Fibroblast of lung (primary cell): ENCODE measurements around the gene LTK. TPM values are rescaled to one million over a fixed set of nuclear protein-coding genes. Genes with fewer than 3 reads are reported as not detected.
"Not testable (repeated sequence)": the region's sequence is repeated elsewhere in the genome, so short reads cannot be mapped to it uniquely, and the experiment has no call there.

Experiments
- DNase-seq, 2 donors: peaks; one replicate each; pipeline versions ENCODE4 v3.0.0 to v3.0.0-alpha.2; 2010; ENCODE audit warnings: low read depth in 2 of 2
- H2AFZ ChIP-seq: 2 replicates; pipeline ENCODE4 v1.5.1; 2012; ENCODE audit warnings: low read length, control low read depth, inconsistent platforms
- H3K27ac ChIP-seq: 2 replicates; pipeline ENCODE4 v1.5.1; 2011; ENCODE audit warnings: low read length, control low read depth; ENCODE audit not compliant: insufficient read depth
- H3K27me3 ChIP-seq: 2 replicates; pipeline ENCODE4 v1.5.1; 2011; ENCODE audit warnings: mild to moderate bottlenecking, low read length; ENCODE audit not compliant: control insufficient read depth, insufficient read depth
- H3K36me3 ChIP-seq: 2 replicates; pipeline ENCODE4 v1.5.1; 2011; ENCODE audit warnings: low read length; ENCODE audit not compliant: control insufficient read depth, insufficient read depth
- H3K4me1 ChIP-seq: 2 replicates; pipeline ENCODE4 v1.5.1; 2011; ENCODE audit warnings: low read length; ENCODE audit not compliant: control insufficient read depth, insufficient read depth; ENCODE audit errors: extremely low read depth
- H3K4me2 ChIP-seq: 2 replicates; pipeline ENCODE4 v1.5.1; 2011; ENCODE audit warnings: low read length, control low read depth; ENCODE audit not compliant: insufficient read depth; ENCODE audit errors: extremely low read depth
- H3K4me3 ChIP-seq, 4 experiments: fragments of 200-600 bp in 1 of 4; sonication (generic) in 1 of 4; replicated peaks in 1 of 4; 2 replicates each; pipeline ENCODE4 v1.5.1; 2011 to 2016; ENCODE audit warnings: low read length in 4 of 4, low read depth in 3 of 4, mild to moderate bottlenecking in 3 of 4, control low read depth in 2 of 4, inconsistent platforms in 1 of 4, mixed read lengths in 1 of 4; ENCODE audit not compliant: insufficient read depth in 1 of 4; ENCODE audit errors: control extremely low read depth in 1 of 4
- H3K79me2 ChIP-seq: 2 replicates; pipeline ENCODE4 v1.5.1; 2012; ENCODE audit warnings: mild to moderate bottlenecking, low read length, inconsistent platforms; ENCODE audit not compliant: control insufficient read depth, insufficient read depth
- H3K9ac ChIP-seq: 2 replicates; pipeline ENCODE4 v1.5.1; 2011; ENCODE audit warnings: mild to moderate bottlenecking, low read length, control low read depth; ENCODE audit not compliant: insufficient read depth
- H3K9me3 ChIP-seq: 2 replicates; pipeline ENCODE4 v1.5.1; 2012; ENCODE audit warnings: low read depth, low read length; ENCODE audit not compliant: control insufficient read depth, insufficient read depth
- H4K20me1 ChIP-seq: 2 replicates; pipeline ENCODE4 v1.5.1; 2011; ENCODE audit warnings: low read length; ENCODE audit not compliant: control insufficient read depth, insufficient read depth; ENCODE audit errors: extremely low read depth
- CTCF ChIP-seq, 2 donors: IDR thresholded peaks in 1 of 2; conservative IDR thresholded peaks in 1 of 2; 1 replicate in 1 of 2; 2 replicates in 1 of 2; pipeline ENCODE4 v1.5.1; 2011 to 2012; ENCODE audit warnings: low read length in 2 of 2, control low read depth in 1 of 2, inconsistent platforms in 1 of 2, low read depth in 1 of 2, mild to moderate bottlenecking in 1 of 2
- EZH2 ChIP-seq: IDR thresholded peaks from 2 replicates; pipeline ENCODE4 v1.5.1; 2012; ENCODE audit warnings: low read length, control low read depth, mild to moderate bottlenecking; ENCODE audit errors: missing control alignments
- polyA plus RNA-seq, 2 donors: library from polyadenylated mRNA; depleted of rRNA in 1 of 2; stranded (reverse) in 1 of 2; unstranded in 1 of 2; fragments of >200 nt; gene quantifications; 2 replicates each; pipeline ENCODE4 v1.2.1, GENCODE V29; 2011 to 2012; ENCODE audit warnings: missing spikeins in 1 of 2
- total RNA-seq: library from RNA; depleted of rRNA; stranded (reverse); fragments of >200 nt; gene quantifications from 2 replicates; pipeline ENCODE4 v1.2.1, GENCODE V29; 2014

The LTK gene
- total and polyA plus RNA-seq, 2 donors (not counting 1 experiment from before 2014, with no cell fraction given), result 0.14 to 0.99 TPM

DNA sequence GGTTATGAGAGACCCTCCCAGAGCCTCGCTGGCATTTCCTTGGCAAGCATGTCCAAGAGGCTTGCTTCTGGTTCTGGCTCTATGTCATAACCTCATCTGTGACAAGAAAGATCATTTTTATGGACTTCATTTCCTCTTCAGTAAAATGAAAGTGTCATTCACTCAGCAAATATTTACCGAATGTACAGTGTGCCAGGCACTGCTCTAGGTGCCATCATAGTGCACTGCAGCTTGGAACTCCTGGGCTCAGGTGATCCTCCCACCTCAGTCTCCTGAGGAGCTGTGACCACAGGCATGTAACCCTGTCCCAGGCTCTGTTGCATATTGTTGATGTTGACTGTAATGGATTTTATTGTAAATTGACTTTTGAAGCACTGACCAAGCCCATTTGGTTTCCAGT lies 38.7 kb downstream of the LTK start:
- no peak for DNase-seq
- Histone ChIP-seq H3K79me2 (no peaks in the 10 kb centered on the region), H4K20me1 (no peaks in the 10 kb centered on the region), H3K4me3 (no peak overlapping the region), H3K27me3 (no peaks in the 10 kb centered on the region), H3K9ac (no peak overlapping the region), H3K4me1 (peaks cover 2% of the 10 kb centered on the region), H3K4me2 (no peak overlapping the region), H3K27ac (no peak overlapping the region), H2AFZ (no peak overlapping the region), H3K36me3 (peaks cover 15% of the 10 kb centered on the region), H3K9me3 (no peaks in the 10 kb centered on the region)
- TF ChIP-seq CTCF (conservative IDR thresholded peaks at IDR 0.05 in 1 of 2, IDR thresholded peaks at IDR 0.05 in 1 of 2; ENCODE audit: low read depth in 1 of 2, low read length in 2 of 2), result no peak
- TF ChIP-seq EZH2, result no peak

DNA sequence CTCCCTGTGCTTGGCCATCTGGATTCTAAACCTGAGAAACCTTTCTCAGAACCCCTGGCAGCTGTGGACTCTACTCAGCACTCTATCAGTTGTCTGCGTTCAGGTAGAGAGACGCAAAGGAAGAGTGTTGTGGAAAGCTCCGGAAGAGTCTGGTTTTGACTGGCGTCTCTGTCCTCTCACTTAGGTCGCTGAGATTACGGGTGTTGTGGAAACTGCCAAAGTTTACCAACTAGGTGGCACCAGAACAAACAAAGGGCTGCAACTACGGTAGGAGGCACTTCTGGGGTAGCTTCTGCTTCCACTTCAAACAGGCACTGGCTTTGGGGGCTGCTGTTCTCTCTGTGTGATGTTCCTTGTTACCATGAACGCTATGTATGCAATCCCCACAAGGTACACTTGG lies 39.2 kb downstream of the LTK start:
- no peaks in the 10 kb centered on the region for H3K79me2 ChIP-seq
- H2AFZ ChIP-seq, result no peak overlapping the region
- no peaks in the 10 kb centered on the region for H4K20me1 ChIP-seq
- H3K4me3 ChIP-seq, result no peak overlapping the region
- DNase-seq, result no peak
- no peaks in the 10 kb centered on the region for H3K27me3 ChIP-seq
- TF ChIP-seq EZH2, result no peak
- no peak for TF ChIP-seq CTCF (conservative IDR thresholded peaks at IDR 0.05 in 1 of 2, IDR thresholded peaks at IDR 0.05 in 1 of 2; ENCODE audit: low read depth in 1 of 2, low read length in 2 of 2)
- H3K9me3 ChIP-seq, result no peaks in the 10 kb centered on the region
- H3K9ac ChIP-seq, result no peak overlapping the region
- H3K27ac ChIP-seq, result no peak overlapping the region
- H3K36me3 ChIP-seq, result peaks cover 14% of the 10 kb centered on the region
- H3K4me2 ChIP-seq, result no peak overlapping the region
- peaks cover 2% of the 10 kb centered on the region for H3K4me1 ChIP-seq

DNA sequence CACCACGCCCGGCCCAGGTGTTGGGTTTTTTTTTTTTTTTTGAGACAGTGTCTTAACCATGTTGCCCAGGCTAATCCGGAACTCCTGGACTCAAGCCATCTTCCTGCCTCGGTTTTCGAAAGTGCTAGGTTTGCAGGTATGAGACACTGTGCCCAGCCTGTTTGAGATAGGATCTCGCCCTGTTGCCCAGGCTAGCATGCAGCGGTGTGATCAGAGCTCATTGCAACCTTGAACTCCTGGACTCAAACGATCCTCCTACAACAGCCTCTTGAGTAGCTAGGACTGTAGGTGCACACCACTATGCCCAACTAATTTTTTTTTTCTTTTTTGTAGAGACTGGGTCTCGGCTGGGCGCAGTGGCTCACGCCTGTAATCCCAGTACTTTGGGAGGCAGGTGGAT lies 40.2 kb downstream of the LTK start:
- H3K4me1 ChIP-seq, result peaks cover 2% of the 10 kb centered on the region
- no peak overlapping the region for H3K9ac ChIP-seq
- no peak for DNase-seq
- no peaks in the 10 kb centered on the region for H3K9me3 ChIP-seq
- H3K27me3 ChIP-seq, result no peaks in the 10 kb centered on the region
- no peak overlapping the region for H2AFZ ChIP-seq
- H4K20me1 ChIP-seq, result no peaks in the 10 kb centered on the region
- no peak overlapping the region for H3K27ac ChIP-seq
- peaks cover 8% of the 10 kb centered on the region for H3K36me3 ChIP-seq
- H3K4me2 ChIP-seq, result no peak overlapping the region
- H3K4me3 ChIP-seq, result no peak overlapping the region
- TF ChIP-seq EZH2, result no peak
- TF ChIP-seq CTCF (conservative IDR thresholded peaks at IDR 0.05 in 1 of 2, IDR thresholded peaks at IDR 0.05 in 1 of 2; ENCODE audit: low read depth in 1 of 2, low read length in 2 of 2), result no peak
- no peaks in the 10 kb centered on the region for H3K79me2 ChIP-seq

DNA sequence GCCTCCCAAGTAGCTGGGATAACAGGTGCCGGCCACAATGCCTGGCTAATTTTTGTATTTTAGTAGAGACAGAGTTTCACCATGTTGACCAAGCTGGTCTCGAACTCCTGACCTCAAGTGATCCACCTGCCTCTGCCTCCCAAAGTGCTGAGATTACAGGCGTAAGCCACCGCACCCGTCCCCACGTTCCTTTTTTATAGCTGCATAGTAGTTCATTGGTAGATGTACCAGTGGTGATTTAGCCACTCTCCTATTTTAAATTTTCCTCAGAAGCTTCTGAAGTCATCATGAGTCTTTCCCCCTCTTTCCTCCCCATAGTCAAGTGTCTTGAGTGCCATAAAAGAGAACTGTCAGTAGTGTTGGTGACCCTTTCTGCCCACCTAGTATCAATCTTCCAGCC lies 44.0 kb downstream of the LTK start:
- not testable (repeated sequence) for H3K27me3 ChIP-seq, H3K27ac ChIP-seq, H3K4me2 ChIP-seq, H3K4me1 ChIP-seq, H3K9me3 ChIP-seq, H3K79me2 ChIP-seq, H3K36me3 ChIP-seq, H3K9ac ChIP-seq, H3K4me3 ChIP-seq, H4K20me1 ChIP-seq, DNase-seq, H2AFZ ChIP-seq
